Anterior cingulate cortex (tissue), 58 donors: ENCODE results near the gene USO1.
"Not testable (repeated sequence)": the region's sequence is repeated elsewhere in the genome, so short reads cannot be mapped to it uniquely, and the experiment has no call there.

ENCODE experiments used
- DNase-seq, 58 donors: peaks; one replicate each; lab custom pipeline; 2025; lab: John Stamatoyannopoulos, UW

USO1 gene

GRCh38 chr4:75724066-75724866 is at the start of gene USO1:
USO1 (plus strand) TSS chr4:75724577; CDS start chr4:75724820, 243 bp downstream.
- DNase-seq, result peak; percentile 74 to 100 (median 98)

- DNase-seq, result no peak
Observed at GRCh38 chr4:75675004-75675531, 49.3 kb upstream of the USO1 start.

- DNase-seq, result no peak
Observed at GRCh38 chr4:75678473-75678872, 45.9 kb upstream of the USO1 start.

GRCh38 chr4:75678965-75679364 is 45.4 kb upstream of the USO1 start:
- peak in 4 of 58 donors; percentile 1 to 37 (median 12) for DNase-seq

GRCh38 chr4:75679876-75680575 is 44.4 kb upstream of the USO1 start:
- no peak for DNase-seq

GRCh38 chr4:75683482-75684155 is 40.8 kb upstream of the USO1 start:
- DNase-seq, result no peak

GRCh38 chr4:75685546-75686189 is 38.7 kb upstream of the USO1 start:
- no peak for DNase-seq

GRCh38 chr4:75686346-75686745 is 38.0 kb upstream of the USO1 start:
- DNase-seq, result peak in 1 of 58 donors; percentile 4

- DNase-seq, result not testable (repeated sequence)
Observed at GRCh38 chr4:75687125-75687524, 37.3 kb upstream of the USO1 start.

- not testable (repeated sequence) for DNase-seq
Observed at GRCh38 chr4:75692066-75692465, 32.3 kb upstream of the USO1 start.

- DNase-seq, result no peak
Observed at GRCh38 chr4:75696071-75696470, 28.3 kb upstream of the USO1 start.

GRCh38 chr4:75696581-75696980 is 27.8 kb upstream of the USO1 start:
- no peak for DNase-seq

- peak in 1 of 58 donors; percentile 24 for DNase-seq
Observed at GRCh38 chr4:75698162-75698962, 26.0 kb upstream of the USO1 start.

- DNase-seq, result no peak
Observed at GRCh38 chr4:75698963-75699228, 25.5 kb upstream of the USO1 start.

- DNase-seq, result no peak
Observed at GRCh38 chr4:75699299-75699698, 25.1 kb upstream of the USO1 start.

GRCh38 chr4:75702919-75703411 is 21.4 kb upstream of the USO1 start:
- no peak for DNase-seq

GRCh38 chr4:75705198-75705977 is 19.0 kb upstream of the USO1 start:
- no peak for DNase-seq

GRCh38 chr4:75708218-75708691 is 16.1 kb upstream of the USO1 start:
- no peak for DNase-seq

GRCh38 chr4:75710246-75710645 is 14.1 kb upstream of the USO1 start:
- no peak for DNase-seq
